GM12892 (cell line): Measurements from ENCODE around the gene ADD3.

Experiments used
- DNase-seq: peaks from one replicate; pipeline ENCODE4 v3.0.0; 2011; ENCODE audit not compliant: insufficient read length
- FAIRE-seq: peaks from 2 replicates; lab custom pipeline; 2011; peaks lifted over from hg19 to GRCh38; lab: Jason Lieb, UNC
- POLR2A ChIP-seq: IDR thresholded peaks from 2 replicates; pipeline ENCODE4 v1.6.1; 2011; ENCODE audit warnings: low read depth, low read length, control low read depth
- POLR2AphosphoS5 ChIP-seq: IDR thresholded peaks from 2 replicates; pipeline ENCODE4 v1.6.1; 2011; ENCODE audit warnings: low read depth, low read length, control low read depth
- TAF1 ChIP-seq: IDR thresholded peaks from 2 replicates; pipeline ENCODE4 v1.6.1; 2011; ENCODE audit warnings: low read depth, mild to moderate bottlenecking, control low read depth, low read length, borderline replicate concordance

Gene ADD3

GRCh38 chr10:110156046-110156445 lies 148.3 kb downstream of the ADD3 start:
- FAIRE-seq (no peak), DNase-seq (no peak)
- TF ChIP-seq POLR2AphosphoS5 (no peak), TAF1 (no peak), POLR2A (no peak)

GRCh38 chr10:110158051-110159005 lies 150.5 kb downstream of the ADD3 start:
- DNase-seq = no peak
- FAIRE-seq = no peak
- TF ChIP-seq POLR2A (no peak), POLR2AphosphoS5 (no peak), TAF1 (no peak)

GRCh38 chr10:110160081-110160480 lies 152.3 kb downstream of the ADD3 start:
- TF ChIP-seq TAF1 (no peak), POLR2A (no peak), POLR2AphosphoS5 (no peak)
- no peak for FAIRE-seq
- no peak for DNase-seq

- no peak for DNase-seq
- FAIRE-seq = no peak
- TF ChIP-seq TAF1 (no peak), POLR2AphosphoS5 (no peak), POLR2A (no peak)
These were observed 152.7 kb downstream of the ADD3 start for GRCh38 chr10:110160522-110160921.

GRCh38 chr10:110162741-110163145 lies 155.0 kb downstream of the ADD3 start:
- no peak for FAIRE-seq

GRCh38 chr10:110163192-110163773 lies 155.5 kb downstream of the ADD3 start:
- no peak for FAIRE-seq
- no peak for DNase-seq
- no peak for TF ChIP-seq TAF1
- TF ChIP-seq POLR2A = no peak
- no peak for TF ChIP-seq POLR2AphosphoS5

More at GRCh38 chr10:110162741-110163145, 155.0 kb downstream of the ADD3 start:
- TF ChIP-seq TAF1 (no peak), POLR2AphosphoS5 (no peak), POLR2A (no peak)
- no peak for DNase-seq

- FAIRE-seq = no peak
- DNase-seq = no peak
- TF ChIP-seq POLR2A = no peak
- no peak for TF ChIP-seq POLR2AphosphoS5
- TF ChIP-seq TAF1 = no peak
These were observed 156.1 kb downstream of the ADD3 start for GRCh38 chr10:110163841-110164240.

GRCh38 chr10:110165239-110165638 lies 157.5 kb downstream of the ADD3 start:
- DNase-seq (no peak), FAIRE-seq (no peak)
- TF ChIP-seq POLR2A = no peak
- TF ChIP-seq TAF1 = no peak
- no peak for TF ChIP-seq POLR2AphosphoS5

GRCh38 chr10:110167149-110167548 lies 159.4 kb downstream of the ADD3 start:
- DNase-seq (no peak), FAIRE-seq (no peak)
- TF ChIP-seq TAF1 (no peak), POLR2A (no peak), POLR2AphosphoS5 (no peak)

GRCh38 chr10:110168601-110169481 lies 161.1 kb downstream of the ADD3 start:
- FAIRE-seq (no peak), DNase-seq (no peak)
- TF ChIP-seq TAF1 = no peak
- TF ChIP-seq POLR2AphosphoS5 = no peak
- TF ChIP-seq POLR2A = no peak

- no peak for TF ChIP-seq POLR2AphosphoS5
- no peak for TF ChIP-seq POLR2A
- TF ChIP-seq TAF1 = no peak
- FAIRE-seq = no peak
- no peak for DNase-seq
These were observed 161.8 kb downstream of the ADD3 start for GRCh38 chr10:110169586-110169985.

- FAIRE-seq (no peak), DNase-seq (no peak)
These were observed 162.6 kb downstream of the ADD3 start for GRCh38 chr10:110170142-110170971.

More at GRCh38 chr10:110170142-110170971, 162.6 kb downstream of the ADD3 start:
- no peak for TF ChIP-seq POLR2A
- TF ChIP-seq TAF1 = no peak
- TF ChIP-seq POLR2AphosphoS5 = no peak
